Karpas-422 (cell line): ENCODE results near the gene CTTNBP2NL. TPM values are rescaled to one million over a fixed set of nuclear protein-coding genes. Genes with fewer than 3 reads are reported as not detected.
"Not testable (repeated sequence)": the region's sequence is repeated elsewhere in the genome, so short reads cannot be mapped to it uniquely, and the experiment has no call there.

Source experiments
- DNase-seq: peaks from one replicate; pipeline ENCODE4 v3.0.0-alpha.2; 2015
- H2AFZ ChIP-seq: fragments of 200-600 bp; sonication (generic); 2 replicates; pipeline ENCODE4 v1.6.1; 2014; ENCODE audit warnings: antibody characterized with exemption, low read length, mixed read lengths
- H3K27ac ChIP-seq: fragments of 200-600 bp; sonication (generic); 2 replicates; pipeline ENCODE4 v1.5.1; 2014; ENCODE audit warnings: mild to moderate bottlenecking, low read length, moderate library complexity
- H3K27me3 ChIP-seq: fragments of 200-600 bp; sonication (generic); 2 replicates; pipeline ENCODE4 v1.6.1; 2014; ENCODE audit warnings: low read length, mixed read lengths
- H3K36me3 ChIP-seq: fragments of 200-600 bp; sonication (generic); 2 replicates; pipeline ENCODE4 v1.6.1; 2014; ENCODE audit warnings: low read length, mixed read lengths; ENCODE audit not compliant: insufficient read depth
- H3K4me1 ChIP-seq: fragments of 200-600 bp; sonication (generic); 2 replicates; pipeline ENCODE4 v1.6.1; 2014; ENCODE audit warnings: mild to moderate bottlenecking, low read length, mixed read lengths
- H3K4me2 ChIP-seq: fragments of 200-600 bp; sonication (generic); 2 replicates; pipeline ENCODE4 v1.6.1; 2014; ENCODE audit warnings: low read length, low read depth, mild to moderate bottlenecking; ENCODE audit not compliant: poor library complexity, severe bottlenecking
- H3K4me3 ChIP-seq: fragments of 200-600 bp; sonication (generic); 2 replicates; pipeline ENCODE4 v1.5.1; 2014; ENCODE audit warnings: mild to moderate bottlenecking, antibody characterized with exemption, low read length, mixed read lengths
- H3K79me2 ChIP-seq: fragments of 200-600 bp; sonication (generic); 2 replicates; pipeline ENCODE4 v1.6.1; 2014; ENCODE audit warnings: mild to moderate bottlenecking, low read length, mixed read lengths
- H3K9ac ChIP-seq: fragments of 200-600 bp; sonication (generic); 2 replicates; pipeline ENCODE4 v1.6.0; 2014; ENCODE audit warnings: low read length
- H3K9me2 ChIP-seq: fragments of 200-600 bp; sonication (generic), shearing (Covaris generic); replicated peaks from 2 replicates; pipeline ENCODE4 v1.6.0; 2014; ENCODE audit warnings: mild to moderate bottlenecking, low read length, moderate library complexity; ENCODE audit not compliant: insufficient read depth
- H3K9me3 ChIP-seq: fragments of 300-700, 200-600 bp; sonication (generic); 2 replicates; pipeline ENCODE4 v1.6.1; 2014; ENCODE audit warnings: low read length, mixed read lengths
- H4K20me1 ChIP-seq: fragments of 200-600 bp; sonication (generic); 2 replicates; pipeline ENCODE4 v1.6.1; 2014; ENCODE audit warnings: mild to moderate bottlenecking, antibody characterized with exemption, low read length, low read depth; ENCODE audit not compliant: insufficient read depth
- total RNA-seq: library from RNA; depleted of rRNA; stranded (reverse); fragments of >200 nt; shearing (Covaris generic); gene quantifications from 2 replicates; pipeline ENCODE4 v1.2.3, GENCODE V29; 2014; ENCODE audit warnings: low replicate concordance

CTTNBP2NL gene
- total RNA-seq, 1 experiment from 2014 or later = not detected

- no peaks in the 10 kb centered on the region for H3K9me3 ChIP-seq
- H3K4me1 ChIP-seq = no peaks in the 10 kb centered on the region
- no peaks in the 10 kb centered on the region for H3K79me2 ChIP-seq
- H3K9me2 ChIP-seq = no peaks in the 10 kb centered on the region
- H3K4me2 ChIP-seq = no peak overlapping the region
- no peak overlapping the region for H2AFZ ChIP-seq
- no peaks in the 10 kb centered on the region for H3K36me3 ChIP-seq
- no peaks in the 10 kb centered on the region for H4K20me1 ChIP-seq
- H3K4me3 ChIP-seq = no peak overlapping the region
- no peaks in the 10 kb centered on the region for H3K27me3 ChIP-seq
- no peak for DNase-seq
- no peak overlapping the region for H3K27ac ChIP-seq
- H3K9ac ChIP-seq = no peak overlapping the region
Observed at GRCh38 chr1:112444269-112444668, 48.3 kb downstream of the CTTNBP2NL start.

GRCh38 chr1:112445596-112445995, 49.6 kb downstream of the CTTNBP2NL start:
- H3K27me3 ChIP-seq = no peaks in the 10 kb centered on the region
- H3K4me3 ChIP-seq = no peak overlapping the region
- H3K4me1 ChIP-seq = no peaks in the 10 kb centered on the region
- no peak for DNase-seq
- no peaks in the 10 kb centered on the region for H3K36me3 ChIP-seq
- H3K9ac ChIP-seq = no peak overlapping the region
- no peaks in the 10 kb centered on the region for H3K9me3 ChIP-seq
- no peak overlapping the region for H2AFZ ChIP-seq
- H3K9me2 ChIP-seq = no peaks in the 10 kb centered on the region
- no peak overlapping the region for H3K27ac ChIP-seq
- H4K20me1 ChIP-seq = no peaks in the 10 kb centered on the region
- no peak overlapping the region for H3K4me2 ChIP-seq
- H3K79me2 ChIP-seq = no peaks in the 10 kb centered on the region

GRCh38 chr1:112446411-112446810, 50.4 kb downstream of the CTTNBP2NL start:
- Histone ChIP-seq H3K9me2 (no peaks in the 10 kb centered on the region), H3K9me3 (no peaks in the 10 kb centered on the region), H3K4me1 (no peaks in the 10 kb centered on the region), H3K4me2 (no peak overlapping the region), H3K36me3 (no peaks in the 10 kb centered on the region), H2AFZ (no peak overlapping the region), H3K27ac (no peak overlapping the region), H3K4me3 (no peak overlapping the region), H3K9ac (no peak overlapping the region), H3K27me3 (no peaks in the 10 kb centered on the region), H3K79me2 (no peaks in the 10 kb centered on the region), H4K20me1 (no peaks in the 10 kb centered on the region)
- no peak for DNase-seq

DNA sequence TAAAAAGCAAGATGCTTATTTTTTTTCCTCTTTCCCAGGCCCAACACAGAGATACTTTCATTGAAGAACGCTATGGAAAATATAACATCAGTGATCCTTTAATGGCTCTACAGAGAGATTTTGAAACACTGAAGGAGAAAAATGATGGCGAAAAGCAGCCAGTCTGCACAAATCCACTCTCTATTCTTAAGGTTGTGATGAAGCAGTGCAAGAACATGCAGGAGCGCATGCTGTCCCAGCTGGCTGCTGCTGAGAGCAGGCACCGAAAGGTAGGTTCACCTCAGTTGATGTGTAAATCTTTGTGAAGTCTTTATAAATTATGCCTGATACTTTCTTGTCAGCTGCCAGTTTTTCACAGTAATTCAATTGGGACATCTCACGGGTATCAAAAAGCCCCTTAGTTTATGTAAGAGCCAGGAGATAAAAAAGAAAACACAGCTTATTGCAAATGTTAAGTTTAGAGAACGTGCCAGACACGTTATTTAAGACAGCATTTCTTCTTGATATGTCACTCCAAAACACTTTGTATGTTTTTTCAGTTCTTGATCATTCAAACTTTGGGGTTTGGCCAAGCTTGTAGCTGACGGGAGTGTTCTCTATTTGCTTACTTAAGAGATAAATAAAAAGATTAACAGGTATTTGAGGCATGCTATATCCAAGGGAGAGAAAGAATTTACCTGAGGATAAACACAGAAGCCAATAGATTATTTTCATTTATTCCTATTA, 53.1 kb downstream of the CTTNBP2NL start:
- no peak for DNase-seq
- Histone ChIP-seq H3K4me2 (no peak overlapping the region), H3K4me3 (no peak overlapping the region), H3K27me3 (no peaks in the 10 kb centered on the region), H2AFZ (no peak overlapping the region), H3K4me1 (no peaks in the 10 kb centered on the region), H3K36me3 (no peaks in the 10 kb centered on the region), H4K20me1 (no peaks in the 10 kb centered on the region), H3K9me3 (no peaks in the 10 kb centered on the region), H3K27ac (no peak overlapping the region), H3K9me2 (no peaks in the 10 kb centered on the region), H3K9ac (no peak overlapping the region), H3K79me2 (no peaks in the 10 kb centered on the region)

DNA sequence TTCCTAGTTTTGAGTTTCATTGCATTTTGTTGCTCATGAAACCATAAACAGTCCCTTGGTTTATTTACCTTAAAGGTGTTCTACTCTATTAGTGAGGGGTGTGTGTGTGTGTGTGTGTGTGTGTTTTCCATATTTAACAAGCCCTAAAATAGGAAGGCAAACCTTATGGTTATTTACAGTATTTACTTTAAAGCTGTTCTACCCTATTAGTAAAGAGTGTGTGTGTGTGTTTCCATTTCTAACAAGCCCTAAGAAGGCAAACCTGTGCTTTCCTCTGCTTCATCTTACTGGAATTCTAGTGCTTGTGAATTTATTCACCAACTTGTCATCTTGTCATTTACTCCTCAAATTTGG, 53.6 kb downstream of the CTTNBP2NL start:
- no peaks in the 10 kb centered on the region for H3K79me2 ChIP-seq
- no peak overlapping the region for H2AFZ ChIP-seq
- no peaks in the 10 kb centered on the region for H3K27me3 ChIP-seq
- no peaks in the 10 kb centered on the region for H4K20me1 ChIP-seq
- H3K9me2 ChIP-seq = no peaks in the 10 kb centered on the region
- no peaks in the 10 kb centered on the region for H3K4me1 ChIP-seq
- DNase-seq = no peak
- H3K9me3 ChIP-seq = no peaks in the 10 kb centered on the region
- no peaks in the 10 kb centered on the region for H3K36me3 ChIP-seq
- H3K27ac ChIP-seq = no peak overlapping the region
- H3K4me2 ChIP-seq = no peak overlapping the region
- H3K9ac ChIP-seq = no peak overlapping the region
- no peak overlapping the region for H3K4me3 ChIP-seq

DNA sequence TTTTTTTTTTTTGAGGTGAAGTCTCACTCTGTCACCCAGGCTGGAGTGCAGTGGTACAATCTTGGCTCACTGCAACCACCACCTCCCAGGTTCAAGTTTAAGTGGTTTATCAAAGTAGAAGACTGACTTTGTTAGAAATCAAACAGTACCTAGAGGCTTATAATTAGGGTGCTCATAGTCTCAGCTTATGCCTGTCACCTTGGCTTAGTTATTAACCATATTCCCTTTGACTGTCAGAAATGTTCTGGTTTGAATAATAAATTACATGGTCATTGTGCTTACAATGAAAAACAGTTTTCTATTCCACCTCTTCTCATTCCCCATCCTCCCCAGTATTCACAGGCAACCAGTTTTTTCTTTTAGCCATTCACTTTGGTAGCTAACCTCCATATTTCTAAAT, 54.8 kb downstream of the CTTNBP2NL start:
- Histone ChIP-seq H3K9me3 (no peaks in the 10 kb centered on the region), H4K20me1 (peaks cover 4% of the 10 kb centered on the region; the same call in 1 of the 2 replicates)

DNA sequence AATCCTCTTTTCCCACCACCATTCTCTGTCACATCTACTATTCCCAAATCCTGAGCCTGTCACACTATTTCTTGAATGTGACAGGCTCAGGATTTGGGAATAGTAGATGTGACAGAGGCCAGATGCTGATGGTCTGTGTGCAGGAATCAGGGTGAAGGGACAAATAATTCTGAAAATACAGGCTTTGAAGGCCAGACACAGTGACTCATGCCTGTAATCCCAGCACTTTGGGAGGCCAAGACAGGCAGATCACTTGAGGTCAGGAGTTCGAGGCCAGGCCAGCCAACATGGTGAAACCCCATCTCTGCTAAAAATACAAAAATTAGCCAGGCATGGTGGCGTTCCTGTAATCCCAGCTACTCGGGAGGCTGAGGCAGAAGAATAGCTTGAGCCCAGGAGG, 55.3 kb downstream of the CTTNBP2NL start:
- H3K79me2 ChIP-seq, H3K4me2 ChIP-seq, H3K9ac ChIP-seq, H3K36me3 ChIP-seq, H3K4me1 ChIP-seq, H2AFZ ChIP-seq, H3K27me3 ChIP-seq, DNase-seq, H3K9me3 ChIP-seq, H3K4me3 ChIP-seq, H3K9me2 ChIP-seq, H3K27ac ChIP-seq, H4K20me1 ChIP-seq: not testable (repeated sequence)

More for the DNA sequence above, 54.8 kb downstream of the CTTNBP2NL start:
- no peaks in the 10 kb centered on the region for H3K36me3 ChIP-seq
- no peaks in the 10 kb centered on the region for H3K4me1 ChIP-seq
- DNase-seq = no peak
- no peak overlapping the region for H3K4me2 ChIP-seq
- no peak overlapping the region for H3K27ac ChIP-seq
- H2AFZ ChIP-seq = no peak overlapping the region
- H3K27me3 ChIP-seq = no peaks in the 10 kb centered on the region
- H3K9ac ChIP-seq = no peak overlapping the region
- H3K79me2 ChIP-seq = no peaks in the 10 kb centered on the region
- H3K9me2 ChIP-seq = no peaks in the 10 kb centered on the region
- no peak overlapping the region for H3K4me3 ChIP-seq

DNA sequence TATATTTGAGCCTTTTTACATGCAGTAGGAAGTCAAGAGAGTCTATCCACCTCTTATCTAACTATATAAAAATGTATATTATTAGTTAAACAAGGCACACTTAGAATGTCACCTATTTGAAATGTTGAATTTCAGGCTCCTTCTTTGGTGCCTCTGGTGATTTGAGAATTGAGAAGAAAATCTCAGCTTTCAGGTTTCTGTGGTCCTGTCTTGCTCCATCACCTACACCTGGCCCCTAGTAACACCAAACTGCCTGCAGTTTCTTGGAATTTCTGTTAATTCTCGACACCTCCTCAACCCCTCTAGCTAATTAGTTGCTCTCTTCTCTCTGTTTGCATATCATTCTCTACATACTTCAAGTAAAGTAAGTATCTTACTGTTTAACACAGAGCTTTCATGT, 57.9 kb downstream of the CTTNBP2NL start:
- H3K4me3 ChIP-seq = no peak overlapping the region
- no peak overlapping the region for H3K4me2 ChIP-seq
- DNase-seq = no peak
- H3K79me2 ChIP-seq = no peaks in the 10 kb centered on the region
- H3K9me2 ChIP-seq = no peaks in the 10 kb centered on the region
- no peaks in the 10 kb centered on the region for H3K4me1 ChIP-seq
- no peaks in the 10 kb centered on the region for H3K36me3 ChIP-seq
- H3K9ac ChIP-seq = no peak overlapping the region
- H2AFZ ChIP-seq = no peak overlapping the region
- H4K20me1 ChIP-seq = peaks cover 15% of the 10 kb centered on the region; the same call in 1 of the 2 replicates
- no peaks in the 10 kb centered on the region for H3K27me3 ChIP-seq
- no peaks in the 10 kb centered on the region for H3K9me3 ChIP-seq
- no peak overlapping the region for H3K27ac ChIP-seq
